IPS-NIHi7 (cell line): Measurements from ENCODE around the gene DNASE1L2.

ENCODE experiments used
- DNase-seq: peaks from one replicate; pipeline ENCODE4 v3.0.0; 2012; ENCODE audit warnings: mixed read lengths; ENCODE audit errors: extremely low spot score

Gene DNASE1L2

DNA sequence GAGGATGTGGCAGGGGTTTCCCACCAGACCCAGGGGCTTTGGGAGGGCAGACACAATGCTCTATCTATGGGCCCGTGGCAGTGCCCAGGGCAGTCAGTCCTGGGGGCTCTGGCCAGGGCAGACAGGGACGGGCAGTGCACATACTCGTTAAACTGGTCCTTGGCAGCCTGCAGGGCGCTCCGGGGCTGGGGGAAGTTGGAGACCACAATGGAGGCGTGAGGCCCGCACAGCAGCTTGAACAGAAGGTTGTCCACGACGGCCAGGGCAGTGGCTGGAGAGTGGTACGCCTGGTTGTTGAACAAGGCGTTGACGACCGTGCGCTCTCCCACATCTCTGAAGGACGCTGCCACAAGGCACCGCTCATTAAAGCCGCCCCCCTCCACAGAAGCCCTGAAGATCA, 50.3 kb downstream of the DNASE1L2 start:
- DNase-seq: no peak

DNA sequence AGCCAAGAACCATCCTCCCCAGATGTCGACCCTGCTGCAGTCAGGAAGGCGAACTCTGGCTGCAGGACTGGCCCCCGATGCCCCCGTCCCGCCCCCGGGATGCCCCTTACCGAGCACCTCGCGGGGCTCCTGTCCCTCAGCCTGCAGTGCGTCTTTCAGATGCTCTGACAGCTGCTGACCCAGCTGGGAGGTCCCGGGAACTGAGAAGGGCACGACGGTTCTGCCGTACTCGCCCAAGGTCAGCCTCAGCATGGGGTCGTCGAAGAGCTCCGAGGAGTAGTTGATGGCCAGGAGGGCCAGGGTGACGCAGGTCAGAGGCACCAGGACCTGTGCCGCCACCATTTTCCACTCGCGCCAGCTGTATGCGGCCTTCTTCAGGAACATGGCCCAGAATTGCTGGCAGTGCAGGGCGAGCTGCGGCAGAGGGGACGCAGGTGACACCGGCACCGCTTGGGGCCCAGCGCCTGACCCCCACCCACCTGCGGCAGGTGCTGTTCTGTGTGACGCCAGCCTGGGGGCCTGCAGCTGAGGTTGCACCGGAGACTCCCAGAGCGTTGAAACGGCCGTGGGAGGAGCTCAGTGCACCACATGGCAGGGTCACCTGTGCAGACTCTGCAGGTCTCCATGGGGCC, 51.8 kb downstream of the DNASE1L2 start:
- DNase-seq: no peak
